NCI-H446 (cell line): ENCODE data around the gene WDR7.

ENCODE experiments used
- DNase-seq, 2 experiments: peaks; one replicate each; lab custom pipeline; 2025; lab: John Stamatoyannopoulos, UW

The WDR7 gene

GRCh38 chr18:56890632-56891031 is 239.5 kb downstream of the WDR7 start:
- no peak for DNase-seq

- no peak for DNase-seq
Observed at GRCh38 chr18:56891116-56891515, 240.0 kb downstream of the WDR7 start.

- DNase-seq = no peak
Observed at GRCh38 chr18:56891870-56892269, 240.7 kb downstream of the WDR7 start.

GRCh38 chr18:56897122-56897521 is 246.0 kb downstream of the WDR7 start:
- no peak for DNase-seq

GRCh38 chr18:56899660-56900059 is 248.5 kb downstream of the WDR7 start:
- no peak for DNase-seq

- DNase-seq = no peak
Observed at GRCh38 chr18:56900195-56901094, 249.3 kb downstream of the WDR7 start.

GRCh38 chr18:56901919-56902318 is 250.8 kb downstream of the WDR7 start:
- DNase-seq = no peak

- no peak for DNase-seq
Observed at GRCh38 chr18:56902653-56903052, 251.5 kb downstream of the WDR7 start.

GRCh38 chr18:56903686-56904085 is 252.5 kb downstream of the WDR7 start:
- no peak for DNase-seq

GRCh38 chr18:56907771-56908170 is 256.6 kb downstream of the WDR7 start:
- no peak for DNase-seq

GRCh38 chr18:56910237-56910636 is 259.1 kb downstream of the WDR7 start:
- DNase-seq = no peak

- no peak for DNase-seq
Observed at GRCh38 chr18:56910967-56911366, 259.8 kb downstream of the WDR7 start.

- DNase-seq = no peak
Observed at GRCh38 chr18:56913941-56914340, 262.8 kb downstream of the WDR7 start.

- no peak for DNase-seq
Observed at GRCh38 chr18:56919190-56919589, 268.0 kb downstream of the WDR7 start.

- no peak for DNase-seq
Observed at GRCh38 chr18:56921896-56922480, 270.8 kb downstream of the WDR7 start.

- DNase-seq = no peak
Observed at GRCh38 chr18:56926734-56927133, 275.6 kb downstream of the WDR7 start.

- DNase-seq = no peak
Observed at GRCh38 chr18:56927786-56928185, 276.6 kb downstream of the WDR7 start.

- no peak for DNase-seq
Observed at GRCh38 chr18:56929886-56930285, 278.7 kb downstream of the WDR7 start.

GRCh38 chr18:56933472-56933871 is 282.3 kb downstream of the WDR7 start:
- DNase-seq = no peak

GRCh38 chr18:56934131-56934530 is 283.0 kb downstream of the WDR7 start:
- DNase-seq = peak; percentile 6

GRCh38 chr18:56934906-56935305 is 283.7 kb downstream of the WDR7 start:
- no peak for DNase-seq

GRCh38 chr18:56935434-56936040 is 284.4 kb downstream of the WDR7 start:
- DNase-seq = no peak

GRCh38 chr18:56936457-56936856 is 285.3 kb downstream of the WDR7 start:
- no peak for DNase-seq
